ENCODE measurements around the gene LY6G6F. TPM values are rescaled to one million over a fixed set of nuclear protein-coding genes. Genes with fewer than 3 reads are reported as not detected.

LY6G6F gene
- total and polyA plus RNA-seq, 2 donors (not counting 1 experiment from before 2014, with no cell fraction given) = not detected

DNA sequence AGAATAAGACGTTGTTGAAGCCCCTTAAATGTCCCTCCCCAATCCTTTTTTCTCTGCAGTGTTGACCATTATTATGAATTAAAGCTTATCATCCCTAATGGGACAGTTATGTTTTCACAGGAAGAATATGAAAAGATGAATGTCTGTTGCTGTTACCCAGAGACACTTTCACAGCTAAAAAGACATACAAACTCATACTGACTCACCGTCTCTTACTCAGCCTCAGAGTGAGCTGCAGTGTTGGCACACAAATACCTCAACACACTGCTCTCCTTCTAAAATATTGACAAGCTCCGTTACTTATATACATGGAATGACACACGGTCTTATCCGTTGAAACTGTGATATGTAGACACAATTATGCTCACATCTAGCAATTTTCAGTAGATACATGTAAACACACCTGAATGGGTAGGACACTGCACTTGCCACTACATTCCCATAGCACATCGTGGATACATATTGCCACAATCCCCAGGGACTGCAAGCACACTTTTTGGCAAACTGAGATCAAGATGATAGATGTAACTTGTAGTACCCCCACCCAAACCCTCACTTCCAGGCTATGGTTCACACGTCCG is 46.2 kb downstream of the LY6G6F start:
- H3K9ac ChIP-seq (ENCODE audit: low read length) = no peak overlapping the region
- ChIA-PET POLR2A (interaction anchor here (0.6 to 1.1 kb wide), 3 partner anchors 12 to 30 kb away, joined by 3 to 8 read pairs (median 5); partner anchors contain the start of gene MPIG6B), CTCF (interaction anchor here (0.6 to 1.1 kb wide), 2 partner anchors 12 to 1868 kb away, joined by 3 read pairs; no protein-coding TSS in a partner anchor)

DNA sequence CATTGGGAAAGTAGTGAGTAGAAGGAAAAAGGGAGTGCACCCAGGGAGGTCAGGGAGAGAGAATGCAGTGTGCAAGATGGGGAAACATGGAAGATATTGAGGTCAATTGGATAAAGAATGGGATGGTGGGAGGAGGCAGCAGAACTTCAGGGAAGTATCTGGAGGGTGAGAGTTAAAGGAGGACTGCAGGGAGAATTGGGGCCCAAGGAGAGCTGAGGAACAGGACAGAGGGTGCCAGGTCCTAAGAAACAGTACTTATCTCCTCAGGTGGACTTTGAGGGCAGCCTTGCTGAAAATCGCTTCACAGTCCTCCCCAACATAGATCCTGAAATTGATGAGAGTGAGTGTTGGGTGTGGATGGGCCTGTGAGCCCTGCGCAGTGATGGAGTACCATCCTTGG is 51.6 kb downstream of the LY6G6F start:
- Histone ChIP-seq H3K79me2 (ENCODE audit: control insufficient read depth, insufficient read depth, low read length) (no peaks in the 10 kb centered on the region), H3K4me1 (ENCODE audit: control insufficient read depth in 2 of 2, insufficient read depth in 2 of 2, low read length in 2 of 2) (no peaks in the 10 kb centered on the region), H3K9me3 (ENCODE audit: control extremely low read depth in 1 of 3, control insufficient read depth in 2 of 3, insufficient read depth in 1 of 3, low read length in 2 of 3) (no peaks in the 10 kb centered on the region), H3K9ac (ENCODE audit: low read length) (no peak overlapping the region), H3K27me3 (replicated peaks in 1 of 4; ENCODE audit: control extremely low read depth in 1 of 4, control insufficient read depth in 3 of 4, insufficient read depth in 4 of 4, low read length in 3 of 4) (no peaks in the 10 kb centered on the region), H4K20me1 (ENCODE audit: control insufficient read depth, insufficient read depth, low read length, poor library complexity, severe bottlenecking) (no peaks in the 10 kb centered on the region), H2AFZ (ENCODE audit: insufficient read depth, low read depth, low read length, poor library complexity, severe bottlenecking) (no peak overlapping the region), H3K4me3 (ENCODE audit: control extremely low read depth in 1 of 5, extremely low read depth in 1 of 5, insufficient read depth in 1 of 5, low read depth in 2 of 5, low read length in 4 of 5) (no peak overlapping the region), H3K4me2 (replicated peaks; ENCODE audit: low read depth, low read length, poor library complexity, severe bottlenecking) (no peak overlapping the region), H3K27ac (ENCODE audit: low read length in 2 of 2) (no peak overlapping the region), H3K36me3 (replicated peaks in 1 of 2; ENCODE audit: control extremely low read depth in 1 of 2, control insufficient read depth in 1 of 2, extremely low read depth in 1 of 2, insufficient read depth in 2 of 2, low read length in 1 of 2) (peaks cover 0 to 14% of the 10 kb centered on the region in 2 experiments)
- Mint-ChIP-seq H3K27ac (no peak overlapping the region), H3K4me1 (no peaks in the 10 kb centered on the region), H3K9me3 (ENCODE audit: insufficient read depth) (no peaks in the 10 kb centered on the region), H3K27me3 (no peaks in the 10 kb centered on the region), H3K4me3 (no peak overlapping the region)
- ATAC-seq (ENCODE audit: low read depth) (no peak), DNase-seq (no peak)
- ChIA-PET CTCF (interaction anchor here (0.9 kb wide), 1 partner anchor 29 kb away, joined by 3 read pairs; the partner anchor contains the start of gene DDAH2), POLR2A (no interaction called here)
- no CpG with 5 or more reads among the region's 2 CpGs for WGBS (ENCODE audit: insufficient coverage)
- no peak for TF ChIP-seq EZH2 (IDR thresholded peaks at IDR 0.05; ENCODE audit: borderline replicate concordance, insufficient read depth, low read depth, low read length, poor library complexity, severe bottlenecking)
- TF ChIP-seq, protein P1, sequence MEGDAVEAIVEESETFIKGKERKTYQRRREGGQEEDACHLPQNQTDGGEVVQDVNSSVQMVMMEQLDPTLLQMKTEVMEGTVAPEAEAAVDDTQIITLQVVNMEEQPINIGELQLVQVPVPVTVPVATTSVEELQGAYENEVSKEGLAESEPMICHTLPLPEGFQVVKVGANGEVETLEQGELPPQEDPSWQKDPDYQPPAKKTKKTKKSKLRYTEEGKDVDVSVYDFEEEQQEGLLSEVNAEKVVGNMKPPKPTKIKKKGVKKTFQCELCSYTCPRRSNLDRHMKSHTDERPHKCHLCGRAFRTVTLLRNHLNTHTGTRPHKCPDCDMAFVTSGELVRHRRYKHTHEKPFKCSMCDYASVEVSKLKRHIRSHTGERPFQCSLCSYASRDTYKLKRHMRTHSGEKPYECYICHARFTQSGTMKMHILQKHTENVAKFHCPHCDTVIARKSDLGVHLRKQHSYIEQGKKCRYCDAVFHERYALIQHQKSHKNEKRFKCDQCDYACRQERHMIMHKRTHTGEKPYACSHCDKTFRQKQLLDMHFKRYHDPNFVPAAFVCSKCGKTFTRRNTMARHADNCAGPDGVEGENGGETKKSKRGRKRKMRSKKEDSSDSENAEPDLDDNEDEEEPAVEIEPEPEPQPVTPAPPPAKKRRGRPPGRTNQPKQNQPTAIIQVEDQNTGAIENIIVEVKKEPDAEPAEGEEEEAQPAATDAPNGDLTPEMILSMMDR (IDR thresholded peaks at IDR 0.05) = no peak
- intact Hi-C loops (cut with micrococcal nuclease) = no loop called here

More for the DNA sequence above, 46.2 kb downstream of the LY6G6F start:
- Histone ChIP-seq H3K27me3 (replicated peaks in 1 of 4; ENCODE audit: control extremely low read depth in 1 of 4, control insufficient read depth in 3 of 4, insufficient read depth in 4 of 4, low read length in 3 of 4) (no peaks in the 10 kb centered on the region), H3K4me3 (ENCODE audit: control extremely low read depth in 1 of 5, extremely low read depth in 1 of 5, insufficient read depth in 1 of 5, low read depth in 2 of 5, low read length in 4 of 5) (no peak overlapping the region), H4K20me1 (ENCODE audit: control insufficient read depth, insufficient read depth, low read length, poor library complexity, severe bottlenecking) (no peaks in the 10 kb centered on the region), H2AFZ (ENCODE audit: insufficient read depth, low read depth, low read length, poor library complexity, severe bottlenecking) (no peak overlapping the region), H3K36me3 (replicated peaks in 1 of 2; ENCODE audit: control extremely low read depth in 1 of 2, control insufficient read depth in 1 of 2, extremely low read depth in 1 of 2, insufficient read depth in 2 of 2, low read length in 1 of 2) (no peaks in the 10 kb centered on the region), H3K79me2 (ENCODE audit: control insufficient read depth, insufficient read depth, low read length) (no peaks in the 10 kb centered on the region), H3K4me2 (replicated peaks; ENCODE audit: low read depth, low read length, poor library complexity, severe bottlenecking) (no peak overlapping the region), H3K27ac (ENCODE audit: low read length in 2 of 2) (no peak overlapping the region), H3K4me1 (ENCODE audit: control insufficient read depth in 2 of 2, insufficient read depth in 2 of 2, low read length in 2 of 2) (no peaks in the 10 kb centered on the region), H3K9me3 (ENCODE audit: control extremely low read depth in 1 of 3, control insufficient read depth in 2 of 3, insufficient read depth in 1 of 3, low read length in 2 of 3) (no peaks in the 10 kb centered on the region)
- 90% methylated on average over 6 of the region's 8 CpGs for WGBS (ENCODE audit: insufficient coverage)
- Mint-ChIP-seq H3K27ac (no peak overlapping the region), H3K9me3 (ENCODE audit: insufficient read depth) (no peaks in the 10 kb centered on the region), H3K4me3 (no peak overlapping the region), H3K27me3 (no peaks in the 10 kb centered on the region), H3K4me1 (no peaks in the 10 kb centered on the region)
- no peak for ATAC-seq (ENCODE audit: low read depth)
- TF ChIP-seq EZH2 (IDR thresholded peaks at IDR 0.05; ENCODE audit: borderline replicate concordance, insufficient read depth, low read depth, low read length, poor library complexity, severe bottlenecking) = no peak
- TF ChIP-seq, protein P1 (IDR thresholded peaks at IDR 0.05) = no peak
- intact Hi-C loops (cut with micrococcal nuclease) = no loop called here
- no peak for DNase-seq
